Mesenchymal stem cell (in vitro differentiated cells and primary cell): ENCODE data around the gene S100A16.
A peak's percentile ranks its signal among the peaks of the same experiment; 100 is the strongest.
"Not testable (repeated sequence)": the region's sequence is repeated elsewhere in the genome, so short reads cannot be mapped to it uniquely, and the experiment has no call there.

Experiments used
- DNase-seq: peaks from one replicate; pipeline ENCODE4 v3.0.0-alpha.2; 2013
- H2AFZ ChIP-seq: one replicate; pipeline ENCODE4 v1.6.1; 2013; ENCODE audit warnings: low read depth, mild to moderate bottlenecking, control low read depth, inconsistent platforms, low read length, moderate library complexity
- H2AK5ac ChIP-seq: 2 replicates; pipeline ENCODE4 v1.6.1; 2013; ENCODE audit warnings: low read length, moderate library complexity, mild to moderate bottlenecking, inconsistent platforms; ENCODE audit not compliant: severe bottlenecking
- H2BK120ac ChIP-seq: one replicate; pipeline ENCODE4 v1.6.1; 2013; ENCODE audit warnings: low read depth, mild to moderate bottlenecking, inconsistent platforms, low read length, moderate library complexity
- H2BK12ac ChIP-seq, 2 experiments: one replicate each; pipeline ENCODE4 v1.6.1; 2013; ENCODE audit warnings: inconsistent platforms in 2 of 2, low read length in 2 of 2, mild to moderate bottlenecking in 2 of 2, moderate library complexity in 2 of 2, control low read depth in 1 of 2
- H2BK15ac ChIP-seq: one replicate; pipeline ENCODE4 v1.6.1; 2013; ENCODE audit warnings: mild to moderate bottlenecking, low read depth, inconsistent platforms; ENCODE audit not compliant: poor library complexity, severe bottlenecking
- H2BK5ac ChIP-seq: 2 replicates; pipeline ENCODE4 v1.6.1; 2013; ENCODE audit warnings: low read depth, mild to moderate bottlenecking, low read length, control low read depth, inconsistent platforms; ENCODE audit not compliant: poor library complexity, severe bottlenecking
- H3K14ac ChIP-seq, 2 experiments: one replicate each; pipeline ENCODE4 v1.6.1; 2013; ENCODE audit warnings: inconsistent platforms in 2 of 2, low read length in 2 of 2, control low read depth in 1 of 2, mild to moderate bottlenecking in 1 of 2, moderate library complexity in 1 of 2
- H3K18ac ChIP-seq, 2 experiments: one replicate each; pipeline ENCODE4 v1.6.1; 2013; ENCODE audit warnings: inconsistent platforms in 2 of 2, low read length in 2 of 2, control low read depth in 1 of 2, low read depth in 1 of 2, mild to moderate bottlenecking in 1 of 2
- H3K23ac ChIP-seq, 2 experiments: one replicate each; pipeline ENCODE4 v1.6.1; 2013; ENCODE audit warnings: inconsistent platforms in 2 of 2, low read length in 2 of 2, mild to moderate bottlenecking in 2 of 2, moderate library complexity in 2 of 2, control low read depth in 1 of 2
- H3K27ac ChIP-seq: 2 replicates; pipeline ENCODE4 v1.5.1; 2013; ENCODE audit warnings: mild to moderate bottlenecking, moderate library complexity, low read length, control low read depth, inconsistent platforms; ENCODE audit not compliant: poor library complexity, severe bottlenecking
- H3K27me3 ChIP-seq, 2 experiments: 2 replicates each; pipeline versions ENCODE4 v1.6.1 to v1.7.0; 2013; ENCODE audit warnings: low read length in 2 of 2, mild to moderate bottlenecking in 2 of 2, moderate library complexity in 2 of 2, control low read depth in 1 of 2, inconsistent platforms in 1 of 2; ENCODE audit not compliant: control insufficient read depth in 1 of 2, insufficient read depth in 1 of 2
- H3K36me3 ChIP-seq, 2 experiments: 2 replicates each; pipeline versions ENCODE4 v1.6.1 to v1.7.0; 2013; ENCODE audit warnings: low read length in 2 of 2, control low read depth in 1 of 2, inconsistent platforms in 1 of 2, low read depth in 1 of 2, mild to moderate bottlenecking in 1 of 2; ENCODE audit not compliant: insufficient read depth in 2 of 2, control insufficient read depth in 1 of 2
- H3K4ac ChIP-seq, 2 experiments: one replicate each; pipeline ENCODE4 v1.6.1; 2013; ENCODE audit warnings: inconsistent platforms in 2 of 2, low read length in 2 of 2, mild to moderate bottlenecking in 2 of 2, moderate library complexity in 2 of 2, control low read depth in 1 of 2, low read depth in 1 of 2
- H3K4me1 ChIP-seq: 2 replicates; pipeline ENCODE4 v1.6.1; 2013; ENCODE audit warnings: low read depth, low read length, control low read depth; ENCODE audit not compliant: control insufficient read depth, insufficient read depth
- H3K4me2 ChIP-seq: 2 replicates; pipeline ENCODE4 v1.6.1; 2013; ENCODE audit warnings: low read length, mild to moderate bottlenecking, inconsistent platforms; ENCODE audit not compliant: poor library complexity, severe bottlenecking
- H3K4me3 ChIP-seq, 2 experiments: 2 replicates each; pipeline versions ENCODE4 v1.5.1 to v1.7.0; 2013; ENCODE audit warnings: low read length in 2 of 2, mild to moderate bottlenecking in 2 of 2, control low read depth in 1 of 2, low read depth in 1 of 2; ENCODE audit not compliant: insufficient read depth in 1 of 2
- H3K79me1 ChIP-seq: replicated peaks from 2 replicates; pipeline ENCODE4 v1.6.1; 2013; ENCODE audit warnings: mild to moderate bottlenecking, control low read depth, low read length, inconsistent platforms; ENCODE audit not compliant: poor library complexity, severe bottlenecking
- H3K9ac ChIP-seq: 2 replicates; pipeline ENCODE4 v1.7.0; 2013; ENCODE audit warnings: mild to moderate bottlenecking, low read length, moderate library complexity
- H3K9me3 ChIP-seq: 2 replicates; pipeline ENCODE4 v1.7.0; 2013; ENCODE audit warnings: mild to moderate bottlenecking, low read length; ENCODE audit not compliant: control insufficient read depth
- H4K8ac ChIP-seq: one replicate; pipeline ENCODE4 v1.6.1; 2013; ENCODE audit warnings: inconsistent platforms, mild to moderate bottlenecking, low read length, moderate library complexity
- H4K91ac ChIP-seq: one replicate; pipeline ENCODE4 v1.6.1; 2013; ENCODE audit warnings: mild to moderate bottlenecking, low read length, inconsistent platforms
- WGBS: methylation state at CpG from one replicate; pipeline ENCODE4 v1.1.7; 2013; ENCODE audit warnings: mixed read lengths; 5-methylcytosine and 5-hydroxymethylcytosine counted together

S100A16 gene

GRCh38 chr1:153642161-153642560, 29.2 kb upstream of the S100A16 start:
- Histone ChIP-seq H2BK120ac (no peak overlapping the region), H3K79me1 (peaks cover 25% of the 10 kb centered on the region), H2AFZ (no peak overlapping the region), H3K9ac (no peak overlapping the region), H4K8ac (no peak overlapping the region), H3K4me3 (no peak overlapping the region), H3K4me1 (peaks cover 1% of the 10 kb centered on the region), H3K27ac (no peak overlapping the region), H3K14ac (no peak overlapping the region), H3K23ac (no peak overlapping the region), H3K18ac (no peak overlapping the region), H3K36me3 (peaks cover 52 to 98% of the 10 kb centered on the region in 2 experiments), H3K4me2 (no peak overlapping the region), H2BK5ac (no peak overlapping the region), H3K27me3 (no peaks in the 10 kb centered on the region), H4K91ac (no peak overlapping the region), H2BK15ac (no peak overlapping the region), H2BK12ac (no peak overlapping the region), H3K4ac (no peak overlapping the region), H2AK5ac (no peak overlapping the region), H3K9me3 (no peaks in the 10 kb centered on the region)
- DNase-seq: no peak
- 96% methylated on average over 9 of the region's 11 CpGs for WGBS

GRCh38 chr1:153640861-153641260, 27.9 kb upstream of the S100A16 start:
- H3K23ac ChIP-seq: no peak overlapping the region
- H3K18ac ChIP-seq: no peak overlapping the region
- no peak overlapping the region for H3K4me3 ChIP-seq
- H3K4me1 ChIP-seq: peaks cover 3% of the 10 kb centered on the region
- peaks cover 52 to 99% of the 10 kb centered on the region in 2 experiments for H3K36me3 ChIP-seq
- no peak overlapping the region for H2BK5ac ChIP-seq
- no peak overlapping the region for H3K27ac ChIP-seq
- no peak overlapping the region for H2BK12ac ChIP-seq
- no peak overlapping the region for H3K4me2 ChIP-seq
- no peak overlapping the region for H4K91ac ChIP-seq
- H2BK120ac ChIP-seq: no peak overlapping the region
- no peaks in the 10 kb centered on the region for H3K9me3 ChIP-seq
- no peak overlapping the region for H4K8ac ChIP-seq
- peaks cover 23% of the 10 kb centered on the region for H3K79me1 ChIP-seq
- no peaks in the 10 kb centered on the region for H3K27me3 ChIP-seq
- H2BK15ac ChIP-seq: no peak overlapping the region
- no peak overlapping the region for H2AFZ ChIP-seq
- H2AK5ac ChIP-seq: no peak overlapping the region
- DNase-seq: no peak
- WGBS: 85% methylated on average over 6 of the region's 6 CpGs
- H3K4ac ChIP-seq: no peak overlapping the region
- peak overlapping the region; percentile 1 for H3K9ac ChIP-seq
- no peak overlapping the region for H3K14ac ChIP-seq

GRCh38 chr1:153640213-153640612, 27.3 kb upstream of the S100A16 start:
- not testable (repeated sequence) for DNase-seq, H3K4me2 ChIP-seq, H2AK5ac ChIP-seq, H2BK12ac ChIP-seq, H3K4me1 ChIP-seq, H4K8ac ChIP-seq, H2BK5ac ChIP-seq, H3K18ac ChIP-seq, H4K91ac ChIP-seq, H3K4ac ChIP-seq, H2BK15ac ChIP-seq, H3K23ac ChIP-seq, H3K14ac ChIP-seq, H3K27ac ChIP-seq, H3K9ac ChIP-seq, H3K4me3 ChIP-seq, H2BK120ac ChIP-seq, H3K27me3 ChIP-seq, H3K9me3 ChIP-seq, H2AFZ ChIP-seq
- WGBS: 99% methylated on average over 5 of the region's 5 CpGs
- H3K79me1 ChIP-seq: peaks cover 21% of the 10 kb centered on the region
- peaks cover 51 to 94% of the 10 kb centered on the region in 2 experiments for H3K36me3 ChIP-seq

GRCh38 chr1:153639280-153639679, 26.3 kb upstream of the S100A16 start:
- no peaks in the 10 kb centered on the region for H3K27me3 ChIP-seq
- H3K18ac ChIP-seq: no peak overlapping the region
- peaks cover 16% of the 10 kb centered on the region for H3K79me1 ChIP-seq
- no peak overlapping the region for H2BK15ac ChIP-seq
- no peak overlapping the region for H3K9ac ChIP-seq
- H3K27ac ChIP-seq: no peak overlapping the region
- no peak overlapping the region for H3K4ac ChIP-seq
- no peak overlapping the region for H2AFZ ChIP-seq
- no peaks in the 10 kb centered on the region for H3K9me3 ChIP-seq
- H2BK5ac ChIP-seq: no peak overlapping the region
- peaks cover 5% of the 10 kb centered on the region for H3K4me1 ChIP-seq
- H2BK120ac ChIP-seq: no peak overlapping the region
- H3K4me3 ChIP-seq: no peak overlapping the region
- peaks cover 47 to 84% of the 10 kb centered on the region in 2 experiments for H3K36me3 ChIP-seq
- no peak overlapping the region for H2BK12ac ChIP-seq
- no peak overlapping the region for H3K4me2 ChIP-seq
- no peak overlapping the region for H3K23ac ChIP-seq
- H4K91ac ChIP-seq: no peak overlapping the region
- H2AK5ac ChIP-seq: no peak overlapping the region
- H3K14ac ChIP-seq: no peak overlapping the region
- 86% methylated on average over 3 of the region's 3 CpGs for WGBS
- no peak overlapping the region for H4K8ac ChIP-seq
- no peak for DNase-seq
